ENCODE data around the gene ATP2B3. TPM values are rescaled to one million over a fixed set of nuclear protein-coding genes. Genes with fewer than 3 reads are reported as not detected.

Gene ATP2B3
- polyA plus RNA-seq, 3 donors, result 0.01 TPM; not detected in 2

GRCh38 chrX:153598541-153599191, 81.2 kb downstream of the ATP2B3 start, which contains the start of gene CCNQ:
TSS of gene CCNQ (minus strand) at chrX:153599139. CDS start at chrX:153599073, 66 bp downstream.
- Histone ChIP-seq H3K9me3 (replicated peaks in 1 of 2; ENCODE audit: control insufficient read depth in 1 of 2, insufficient read depth in 1 of 2, low read length in 2 of 2) (no peaks in the 10 kb centered on the region), H3K4me1 (ENCODE audit: control insufficient read depth in 1 of 2, insufficient read depth in 2 of 2, low read length in 2 of 2) (peaks cover 27 to 29% of the 10 kb centered on the region in 2 donors), H3K27ac (ENCODE audit: low read depth in 1 of 2, low read length in 2 of 2) (peak within 1 kb of the TSS in 1 of 2 donors; percentile 55), H3K4me3 (replicated peaks in 1 of 3; ENCODE audit: low read depth in 2 of 3, low read length in 3 of 3) (peak within 1 kb of the TSS; percentile 65 to 84 (median 72)), H3K4me2 (replicated peaks; ENCODE audit: extremely low read depth, low read length, poor library complexity, severe bottlenecking) (peak within 1 kb of the TSS; percentile 83), H3K9ac (ENCODE audit: insufficient read depth, low read length, poor library complexity, severe bottlenecking) (peak within 1 kb of the TSS; percentile 61), H3K36me3 (replicated peaks in 1 of 2; ENCODE audit: control insufficient read depth in 1 of 2, insufficient read depth in 2 of 2, low read length in 2 of 2) (peaks cover 20 to 22% of the 10 kb centered on the region in 2 donors), H3K27me3 (ENCODE audit: control insufficient read depth in 2 of 2, insufficient read depth in 2 of 2, low read length in 2 of 2) (no peaks in the 10 kb centered on the region), H4K20me1 (ENCODE audit: insufficient read depth, low read length) (peaks cover 22% of the 10 kb centered on the region), H3K79me2 (ENCODE audit: insufficient read depth, low read length) (peaks cover 13% of the 10 kb centered on the region), H2AFZ (ENCODE audit: insufficient read depth, low read depth, low read length, poor library complexity, severe bottlenecking) (peak within 1 kb of the TSS; percentile 81)
- DNase-seq, result peak in 1 of 3 donors; percentile 12
- under 1% methylated on average over 53 of the region's 79 CpGs for WGBS (ENCODE audit: insufficient coverage)
- H3K4me3 Mint-ChIP-seq, result peak within 1 kb of the TSS; percentile 76 to 92
- peak within 1 kb of the TSS in 6 of 7 donors; percentile 12 to 87 (median 66) for H3K27ac Mint-ChIP-seq
- H3K4me1 Mint-ChIP-seq, result peaks cover 36% of the 10 kb centered on the region
- peaks cover 0 to 8% (median 4%) of the 10 kb centered on the region in 7 donors for H3K9me3 Mint-ChIP-seq
- intact Hi-C loops (cut with micrococcal nuclease), result loop anchor here (2.0 to 10.0 kb wide), 3 partner anchors 126 to 264 kb away; partner anchors contain the start of genes HAUS7 (in 2 of the 2) and ZNF275 (in 1 of the 2)
- no peak for TF ChIP-seq CTCF (IDR thresholded peaks at IDR 0.05)
- H3K27me3 Mint-ChIP-seq (ENCODE audit: low read depth in 3 of 3), result peaks cover 0 to 33% (median 4%) of the 10 kb centered on the region in 3 donors
- H3K36me3 Mint-ChIP-seq, result peaks cover 16 to 22% of the 10 kb centered on the region in 2 donors

GRCh38 chrX:153599192-153600031, 82.0 kb downstream of the ATP2B3 start:
- WGBS (ENCODE audit: insufficient coverage), result under 1% methylated on average over 37 of the region's 79 CpGs
- H3K4me1 Mint-ChIP-seq, result peaks cover 39% of the 10 kb centered on the region
- peaks cover 0 to 33% (median 4%) of the 10 kb centered on the region in 3 donors for H3K27me3 Mint-ChIP-seq (ENCODE audit: low read depth in 3 of 3)
- Histone ChIP-seq H3K4me3 (replicated peaks in 1 of 3; ENCODE audit: low read depth in 2 of 3, low read length in 3 of 3) (peak overlapping the region; percentile 65 to 84 (median 72)), H3K4me1 (ENCODE audit: control insufficient read depth in 1 of 2, insufficient read depth in 2 of 2, low read length in 2 of 2) (peaks cover 27 to 29% of the 10 kb centered on the region in 2 donors), H3K4me2 (replicated peaks; ENCODE audit: extremely low read depth, low read length, poor library complexity, severe bottlenecking) (peak overlapping the region; percentile 74), H3K27me3 (ENCODE audit: control insufficient read depth in 2 of 2, insufficient read depth in 2 of 2, low read length in 2 of 2) (no peaks in the 10 kb centered on the region), H3K27ac (ENCODE audit: low read depth in 1 of 2, low read length in 2 of 2) (peak overlapping the region in 1 of 2 donors; percentile 55), H2AFZ (ENCODE audit: insufficient read depth, low read depth, low read length, poor library complexity, severe bottlenecking) (peak overlapping the region; percentile 81), H3K79me2 (ENCODE audit: insufficient read depth, low read length) (peaks cover 13% of the 10 kb centered on the region), H4K20me1 (ENCODE audit: insufficient read depth, low read length) (peaks cover 22% of the 10 kb centered on the region), H3K36me3 (replicated peaks in 1 of 2; ENCODE audit: control insufficient read depth in 1 of 2, insufficient read depth in 2 of 2, low read length in 2 of 2) (peaks cover 13 to 14% of the 10 kb centered on the region in 2 donors), H3K9ac (ENCODE audit: insufficient read depth, low read length, poor library complexity, severe bottlenecking) (peak overlapping the region; percentile 61), H3K9me3 (replicated peaks in 1 of 2; ENCODE audit: control insufficient read depth in 1 of 2, insufficient read depth in 1 of 2, low read length in 2 of 2) (no peaks in the 10 kb centered on the region)
- peak overlapping the region in 4 of 7 donors; percentile 12 to 71 (median 60) for H3K27ac Mint-ChIP-seq
- intact Hi-C loops (cut with micrococcal nuclease), result loop anchor here (2.0 to 10.0 kb wide), 3 partner anchors 127 to 265 kb away; partner anchors contain the start of genes HAUS7 (in 2 of the 2) and ZNF275 (in 1 of the 2)
- H3K4me3 Mint-ChIP-seq, result peak overlapping the region; percentile 69 to 84
- H3K9me3 Mint-ChIP-seq, result peaks cover 0 to 8% (median 4%) of the 10 kb centered on the region in 7 donors
- H3K36me3 Mint-ChIP-seq, result peaks cover 10 to 16% of the 10 kb centered on the region in 2 donors
- peak; percentile 83 to 88 (median 85) for DNase-seq
- no peak for TF ChIP-seq CTCF (IDR thresholded peaks at IDR 0.05)

Measured in CD14-positive monocyte (primary cell).